Neural cell (in vitro differentiated cells): ENCODE measurements around the gene FAM200C.

ENCODE experiments used
- EZH2 ChIP-seq: fragments of 200-600, 300-800 bp; shearing (Covaris generic), sonication (generic); IDR thresholded peaks from 2 replicates; pipeline ENCODE4 v1.6.1; 2014; ENCODE audit warnings: antibody characterized with exemption, low read length, borderline replicate concordance, mild to moderate bottlenecking; ENCODE audit not compliant: insufficient read depth, poor library complexity, severe bottlenecking
- POLR2AphosphoS5 ChIP-seq: IDR thresholded peaks from 2 replicates; pipeline ENCODE4 v1.6.1; 2012
- RAD21 ChIP-seq: fragments of 450-650 bp; conservative IDR thresholded peaks from 2 replicates; pipeline ENCODE4 v1.6.1; 2014; ENCODE audit warnings: antibody characterized with exemption, mild to moderate bottlenecking, moderate library complexity
- SMC3 ChIP-seq: fragments of 450-650 bp; conservative IDR thresholded peaks from 2 replicates; pipeline ENCODE4 v1.6.1; 2014; ENCODE audit warnings: antibody characterized with exemption, mild to moderate bottlenecking, moderate library complexity; ENCODE audit not compliant: poor library complexity
- TAF1 ChIP-seq: IDR thresholded peaks from 2 replicates; pipeline ENCODE4 v1.6.1; 2012; ENCODE audit warnings: low read depth
- TF ChIP-seq, protein P1 (sequence below): fragments of 450-650 bp; IDR thresholded peaks from 2 replicates; pipeline ENCODE4 v1.5.1; 2014; ENCODE audit warnings: antibody characterized with exemption, mild to moderate bottlenecking, moderate library complexity; ENCODE audit not compliant: poor library complexity, severe bottlenecking
- TF ChIP-seq, protein P2 (sequence below): IDR thresholded peaks from 2 replicates; pipeline ENCODE4 v1.6.1; 2012; ENCODE audit warnings: borderline replicate concordance

DNA sequence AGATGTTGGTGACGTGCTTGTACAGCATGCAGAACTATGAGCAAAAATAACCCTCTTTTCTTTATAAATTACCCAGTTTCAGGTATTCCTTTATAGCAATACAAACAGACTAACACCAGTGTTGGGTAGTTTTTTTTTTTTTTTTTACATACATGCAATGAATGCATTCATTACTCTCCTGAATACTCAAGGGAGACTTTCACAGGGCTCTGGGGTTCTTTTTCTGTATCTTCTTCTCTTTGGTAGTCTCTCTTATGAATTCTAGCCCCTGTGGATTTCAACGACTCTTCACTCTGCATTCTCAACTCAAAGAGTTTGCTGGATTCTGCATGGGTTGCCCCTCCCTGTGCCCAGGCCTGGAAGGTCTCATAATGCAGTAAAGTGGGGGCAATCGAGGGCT is 49.6 kb upstream of the FAM200C start:
- TF ChIP-seq, protein P1, sequence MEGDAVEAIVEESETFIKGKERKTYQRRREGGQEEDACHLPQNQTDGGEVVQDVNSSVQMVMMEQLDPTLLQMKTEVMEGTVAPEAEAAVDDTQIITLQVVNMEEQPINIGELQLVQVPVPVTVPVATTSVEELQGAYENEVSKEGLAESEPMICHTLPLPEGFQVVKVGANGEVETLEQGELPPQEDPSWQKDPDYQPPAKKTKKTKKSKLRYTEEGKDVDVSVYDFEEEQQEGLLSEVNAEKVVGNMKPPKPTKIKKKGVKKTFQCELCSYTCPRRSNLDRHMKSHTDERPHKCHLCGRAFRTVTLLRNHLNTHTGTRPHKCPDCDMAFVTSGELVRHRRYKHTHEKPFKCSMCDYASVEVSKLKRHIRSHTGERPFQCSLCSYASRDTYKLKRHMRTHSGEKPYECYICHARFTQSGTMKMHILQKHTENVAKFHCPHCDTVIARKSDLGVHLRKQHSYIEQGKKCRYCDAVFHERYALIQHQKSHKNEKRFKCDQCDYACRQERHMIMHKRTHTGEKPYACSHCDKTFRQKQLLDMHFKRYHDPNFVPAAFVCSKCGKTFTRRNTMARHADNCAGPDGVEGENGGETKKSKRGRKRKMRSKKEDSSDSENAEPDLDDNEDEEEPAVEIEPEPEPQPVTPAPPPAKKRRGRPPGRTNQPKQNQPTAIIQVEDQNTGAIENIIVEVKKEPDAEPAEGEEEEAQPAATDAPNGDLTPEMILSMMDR = no peak
- no peak for TF ChIP-seq POLR2AphosphoS5
- TF ChIP-seq RAD21 = no peak
- TF ChIP-seq TAF1 = no peak
- TF ChIP-seq, protein P2, sequence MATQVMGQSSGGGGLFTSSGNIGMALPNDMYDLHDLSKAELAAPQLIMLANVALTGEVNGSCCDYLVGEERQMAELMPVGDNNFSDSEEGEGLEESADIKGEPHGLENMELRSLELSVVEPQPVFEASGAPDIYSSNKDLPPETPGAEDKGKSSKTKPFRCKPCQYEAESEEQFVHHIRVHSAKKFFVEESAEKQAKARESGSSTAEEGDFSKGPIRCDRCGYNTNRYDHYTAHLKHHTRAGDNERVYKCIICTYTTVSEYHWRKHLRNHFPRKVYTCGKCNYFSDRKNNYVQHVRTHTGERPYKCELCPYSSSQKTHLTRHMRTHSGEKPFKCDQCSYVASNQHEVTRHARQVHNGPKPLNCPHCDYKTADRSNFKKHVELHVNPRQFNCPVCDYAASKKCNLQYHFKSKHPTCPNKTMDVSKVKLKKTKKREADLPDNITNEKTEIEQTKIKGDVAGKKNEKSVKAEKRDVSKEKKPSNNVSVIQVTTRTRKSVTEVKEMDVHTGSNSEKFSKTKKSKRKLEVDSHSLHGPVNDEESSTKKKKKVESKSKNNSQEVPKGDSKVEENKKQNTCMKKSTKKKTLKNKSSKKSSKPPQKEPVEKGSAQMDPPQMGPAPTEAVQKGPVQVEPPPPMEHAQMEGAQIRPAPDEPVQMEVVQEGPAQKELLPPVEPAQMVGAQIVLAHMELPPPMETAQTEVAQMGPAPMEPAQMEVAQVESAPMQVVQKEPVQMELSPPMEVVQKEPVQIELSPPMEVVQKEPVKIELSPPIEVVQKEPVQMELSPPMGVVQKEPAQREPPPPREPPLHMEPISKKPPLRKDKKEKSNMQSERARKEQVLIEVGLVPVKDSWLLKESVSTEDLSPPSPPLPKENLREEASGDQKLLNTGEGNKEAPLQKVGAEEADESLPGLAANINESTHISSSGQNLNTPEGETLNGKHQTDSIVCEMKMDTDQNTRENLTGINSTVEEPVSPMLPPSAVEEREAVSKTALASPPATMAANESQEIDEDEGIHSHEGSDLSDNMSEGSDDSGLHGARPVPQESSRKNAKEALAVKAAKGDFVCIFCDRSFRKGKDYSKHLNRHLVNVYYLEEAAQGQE = no peak
- no peak for TF ChIP-seq SMC3
- TF ChIP-seq EZH2 = no peak
